ENCODE measurements around the gene RELN.

DNA sequence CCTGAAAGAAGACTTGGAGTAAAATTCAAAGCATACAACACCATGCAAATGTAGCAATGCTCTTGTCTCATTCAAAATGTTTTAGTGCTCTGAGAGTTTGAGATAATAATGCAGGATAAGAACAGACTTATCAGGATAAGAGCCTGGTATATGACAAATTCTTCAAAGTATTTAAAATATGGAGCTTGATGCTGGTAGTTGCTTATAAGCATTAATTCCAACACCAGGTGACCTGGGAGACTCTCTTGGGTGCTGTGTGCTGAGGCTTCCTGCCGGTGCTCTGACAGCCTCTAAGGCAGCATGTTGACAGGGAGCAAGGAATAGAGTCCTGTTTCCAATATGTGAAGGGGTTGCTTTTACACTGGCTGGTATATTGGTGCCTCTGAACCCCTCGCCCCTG lies 508.7 kb downstream of the RELN start:
- TF ChIP-seq, protein P1, sequence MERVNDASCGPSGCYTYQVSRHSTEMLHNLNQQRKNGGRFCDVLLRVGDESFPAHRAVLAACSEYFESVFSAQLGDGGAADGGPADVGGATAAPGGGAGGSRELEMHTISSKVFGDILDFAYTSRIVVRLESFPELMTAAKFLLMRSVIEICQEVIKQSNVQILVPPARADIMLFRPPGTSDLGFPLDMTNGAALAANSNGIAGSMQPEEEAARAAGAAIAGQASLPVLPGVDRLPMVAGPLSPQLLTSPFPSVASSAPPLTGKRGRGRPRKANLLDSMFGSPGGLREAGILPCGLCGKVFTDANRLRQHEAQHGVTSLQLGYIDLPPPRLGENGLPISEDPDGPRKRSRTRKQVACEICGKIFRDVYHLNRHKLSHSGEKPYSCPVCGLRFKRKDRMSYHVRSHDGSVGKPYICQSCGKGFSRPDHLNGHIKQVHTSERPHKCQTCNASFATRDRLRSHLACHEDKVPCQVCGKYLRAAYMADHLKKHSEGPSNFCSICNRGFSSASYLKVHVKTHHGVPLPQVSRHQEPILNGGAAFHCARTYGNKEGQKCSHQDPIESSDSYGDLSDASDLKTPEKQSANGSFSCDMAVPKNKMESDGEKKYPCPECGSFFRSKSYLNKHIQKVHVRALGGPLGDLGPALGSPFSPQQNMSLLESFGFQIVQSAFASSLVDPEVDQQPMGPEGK (CRISPR knock-in tag; IDR thresholded peaks at IDR 0.05; ENCODE audit: borderline replicate concordance) = no peak
- TF ChIP-seq ESRRG (CRISPR knock-in tag; IDR thresholded peaks at IDR 0.05) (no peak), ZC3H10 (CRISPR knock-in tag; IDR thresholded peaks at IDR 0.05) (no peak), RARB (CRISPR knock-in tag; IDR thresholded peaks at IDR 0.05) (no peak), ZFP3 (CRISPR knock-in tag; IDR thresholded peaks at IDR 0.05) (no peak), TSHZ2 (CRISPR knock-in tag; IDR thresholded peaks at IDR 0.05) (no peak), ARNTL (CRISPR knock-in tag; IDR thresholded peaks at IDR 0.05; ENCODE audit: borderline replicate concordance, low read depth) (no peak), POU6F1 (CRISPR knock-in tag; IDR thresholded peaks at IDR 0.05; ENCODE audit: borderline replicate concordance, low read depth) (no peak), ZNF70 (CRISPR knock-in tag; IDR thresholded peaks at IDR 0.05) (no peak), ZFP30 (CRISPR knock-in tag; IDR thresholded peaks at IDR 0.05) (no peak), TCF4 (CRISPR knock-in tag; IDR thresholded peaks at IDR 0.05; ENCODE audit: borderline replicate concordance) (no peak), ZNF565 (CRISPR knock-in tag; conservative IDR thresholded peaks at IDR 0.05; ENCODE audit: low read depth) (no peak), PPARA (CRISPR knock-in tag; IDR thresholded peaks at IDR 0.05; ENCODE audit: borderline replicate concordance) (no peak)
- TF ChIP-seq, protein P2, sequence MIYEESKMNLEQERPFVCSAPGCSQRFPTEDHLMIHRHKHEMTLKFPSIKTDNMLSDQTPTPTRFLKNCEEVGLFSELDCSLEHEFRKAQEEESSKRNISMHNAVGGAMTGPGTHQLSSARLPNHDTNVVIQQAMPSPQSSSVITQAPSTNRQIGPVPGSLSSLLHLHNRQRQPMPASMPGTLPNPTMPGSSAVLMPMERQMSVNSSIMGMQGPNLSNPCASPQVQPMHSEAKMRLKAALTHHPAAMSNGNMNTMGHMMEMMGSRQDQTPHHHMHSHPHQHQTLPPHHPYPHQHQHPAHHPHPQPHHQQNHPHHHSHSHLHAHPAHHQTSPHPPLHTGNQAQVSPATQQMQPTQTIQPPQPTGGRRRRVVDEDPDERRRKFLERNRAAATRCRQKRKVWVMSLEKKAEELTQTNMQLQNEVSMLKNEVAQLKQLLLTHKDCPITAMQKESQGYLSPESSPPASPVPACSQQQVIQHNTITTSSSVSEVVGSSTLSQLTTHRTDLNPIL (CRISPR knock-in tag; IDR thresholded peaks at IDR 0.05; ENCODE audit: low read depth) = no peak

Measured in SK-N-SH treated with all-trans-retinoic acid at 6 μM for 48 hours (cell line).